A549 (cell line): ENCODE data around the gene ANO2. TPM values are rescaled to one million over a fixed set of nuclear protein-coding genes. Genes with fewer than 3 reads are reported as not detected.

Experiments
- ATAC-seq, 2 experiments: fragments of 200-7000 bp in 1 of 2; fragments of >200 bp in 1 of 2; cut with Nextera tagmentation in 1 of 2; cut with Tn5 transposase in 1 of 2; 3 replicates each; pipeline versions ENCODE4 v1.8.0 to v1.9.1; 2018 to 2020; ENCODE audit warnings: mild to moderate bottlenecking in 1 of 2, moderate library complexity in 1 of 2
- CTCF ChIA-PET: fragments of 300-600 bp; sonication (Branson Sonifier 250); formaldehyde crosslinking; extraction: SDS; loops from one replicate; lab custom pipeline; 2021; ENCODE audit warnings: antibody characterized with exemption, inconsistent platforms; lab: Yijun Ruan, JAX
- POLR2A ChIA-PET: fragments of 350-600 bp; formaldehyde crosslinking; extraction: SDS; loops from one replicate; lab custom pipeline; 2021; ENCODE audit warnings: antibody characterized with exemption, inconsistent platforms; lab: Yijun Ruan, JAX
- DNase-seq, 2 experiments: peaks; one replicate each; pipeline versions ENCODE4 v3.0.0 to v3.0.0-alpha.2; 2011 to 2016; ENCODE audit warnings: low read depth in 1 of 2, low spot score in 1 of 2
- FAIRE-seq: peaks from 2 replicates; lab custom pipeline; 2011; peaks lifted over from hg19 to GRCh38; lab: Jason Lieb, UNC
- H3K27ac ChIP-seq, 2 experiments: fragments of >200 bp; sonication (Bioruptor Twin); formaldehyde crosslinking; 3 replicates each; pipeline ENCODE4 v1.5.1; 2016 to 2017
- H3K4me1 ChIP-seq: fragments of >200 bp; sonication (Bioruptor Twin); formaldehyde crosslinking; 3 replicates; pipeline ENCODE4 v1.6.1; 2016
- H3K4me2 ChIP-seq: fragments of >200 bp; sonication (Bioruptor Twin); formaldehyde crosslinking; 3 replicates; pipeline ENCODE4 v1.6.1; 2016
- H3K4me3 ChIP-seq: fragments of >200 bp; sonication (Bioruptor Twin); formaldehyde crosslinking; 3 replicates; pipeline ENCODE4 v1.5.1; 2016
- H3K9me3 ChIP-seq: fragments of >200 bp; sonication (Bioruptor Twin); formaldehyde crosslinking; 3 replicates; pipeline ENCODE4 v1.6.1; 2016
- BHLHE40 ChIP-seq: IDR thresholded peaks from 2 replicates; pipeline ENCODE4 v1.6.1; 2012; ENCODE audit warnings: low read depth, low read length, inconsistent platforms
- CBX8 ChIP-seq: fragments of 200-600 bp; sonication (generic); IDR thresholded peaks from 2 replicates; pipeline ENCODE4 v1.6.1; 2016
- CEBPB ChIP-seq, 2 experiments: fragments of >200 bp in 1 of 2; sonication (Bioruptor Twin) in 1 of 2; formaldehyde crosslinking in 1 of 2; IDR thresholded peaks; 2 replicates each; pipeline ENCODE4 v1.6.1; 2012 to 2016
- E2F6 ChIP-seq: IDR thresholded peaks from 2 replicates; pipeline ENCODE4 v1.6.1; 2012; ENCODE audit warnings: low read depth, borderline replicate concordance
- EHF ChIP-seq: fragments of 250-450 bp; sonication (Bioruptor Pico); IDR thresholded peaks from 2 replicates; pipeline ENCODE4 v1.5.0; 2020; ENCODE audit warnings: mild to moderate bottlenecking
- EHMT2 ChIP-seq: fragments of 200-600 bp; sonication (generic); IDR thresholded peaks from 2 replicates; pipeline ENCODE4 v1.6.1; 2016; ENCODE audit warnings: antibody characterized with exemption, low read depth, mild to moderate bottlenecking, moderate library complexity
- FOXS1 ChIP-seq: fragments of 250-450 bp; sonication (Bioruptor Pico); IDR thresholded peaks from 2 replicates; pipeline ENCODE4 v1.5.0; 2020; ENCODE audit warnings: mild to moderate bottlenecking, moderate library complexity
- HOXB5 ChIP-seq: fragments of 250-450 bp; sonication (Bioruptor Pico); IDR thresholded peaks from 2 replicates; pipeline ENCODE4 v1.5.0; 2020; ENCODE audit warnings: mild to moderate bottlenecking, moderate library complexity
- MYC ChIP-seq: IDR thresholded peaks from 2 replicates; pipeline ENCODE4 v1.6.1; 2012; ENCODE audit warnings: mild to moderate bottlenecking, inconsistent platforms, low read length, improper control_type of control experiment, borderline replicate concordance
- POLR2AphosphoS2 ChIP-seq: conservative IDR thresholded peaks from 2 replicates; pipeline ENCODE4 v1.6.1; 2012; ENCODE audit warnings: low read length, improper control_type of control experiment, inconsistent platforms
- RAD21 ChIP-seq, 2 experiments: fragments of >200 bp in 1 of 2; sonication (Bioruptor Twin) in 1 of 2; formaldehyde crosslinking in 1 of 2; IDR thresholded peaks in 1 of 2; conservative IDR thresholded peaks in 1 of 2; 2 replicates in 1 of 2; 3 replicates in 1 of 2; pipeline ENCODE4 v1.6.1; 2012 to 2018; ENCODE audit warnings: inconsistent platforms in 1 of 2
- RFX5 ChIP-seq: fragments of 450-650 bp; IDR thresholded peaks from 2 replicates; pipeline ENCODE4 v1.7.1; 2014; ENCODE audit warnings: antibody characterized with exemption, mild to moderate bottlenecking, moderate library complexity
- SMC3 ChIP-seq: fragments of >200 bp; sonication (Bioruptor Twin); formaldehyde crosslinking; IDR thresholded peaks from 3 replicates; pipeline ENCODE4 v1.6.1; 2018; ENCODE audit warnings: inconsistent platforms
- USF2 ChIP-seq: fragments of 450-650 bp; IDR thresholded peaks from 2 replicates; pipeline ENCODE4 v1.6.1; 2014; ENCODE audit warnings: antibody characterized with exemption
- ZC3H11A ChIP-seq: fragments of 450-650 bp; IDR thresholded peaks from 2 replicates; pipeline ENCODE4 v1.6.1; 2014; ENCODE audit warnings: antibody characterized with exemption, mild to moderate bottlenecking
- WGBS: methylation state at CpG from one replicate; pipeline ENCODE4 v1.1.6; 2017; ENCODE audit errors: missing lambda C conversion rate; 5-methylcytosine and 5-hydroxymethylcytosine counted together
- polyA plus RNA-seq, 4 experiments: library from polyadenylated mRNA; depleted of rRNA in 3 of 4; stranded (reverse); fragments of >200 nt; fragmentation: RNase III in 1 of 4; extraction: RNeasy Plus Mini Kit Qiagen cat#74134 plus additional on column Dnase treatment in 1 of 4; gene quantifications; 2 replicates in 3 of 4; 3 replicates in 1 of 4; pipeline ENCODE4 v1.2.3, GENCODE V29; 2011 to 2017
- TF ChIP-seq, protein P1 (sequence below): fragments of 250-450 bp; sonication (Bioruptor Pico); IDR thresholded peaks from 2 replicates; pipeline ENCODE4 v1.5.0; 2020; ENCODE audit warnings: low read depth, mild to moderate bottlenecking, moderate library complexity
- TF ChIP-seq, protein P2 (sequence below): IDR thresholded peaks from 2 replicates; pipeline ENCODE4 v1.6.1; 2012

The ANO2 gene
- polyA plus RNA-seq, 2 of the 4 experiments (the other 2 are of a cell fraction), result not detected

DNA sequence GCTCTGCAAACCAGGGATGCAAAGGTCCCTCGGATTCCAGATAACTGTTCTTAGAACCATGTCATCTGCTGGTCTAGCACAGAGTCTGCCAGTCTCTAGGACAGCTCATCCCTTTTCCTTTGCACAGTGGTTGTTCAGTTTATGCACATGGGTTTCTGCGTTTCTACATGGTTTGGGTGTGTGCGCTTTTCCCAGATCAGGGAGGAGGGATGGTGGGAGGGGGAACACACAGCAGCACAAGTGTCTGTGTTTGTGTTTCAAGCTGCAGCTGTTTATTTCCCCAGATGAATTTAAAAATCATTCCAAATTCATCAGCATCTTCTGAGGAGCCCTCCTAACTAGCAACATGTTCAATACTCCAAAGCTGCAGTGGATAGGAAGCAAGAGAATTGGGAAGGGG is 45.4 kb downstream of the ANO2 start:
- no peak for ATAC-seq

DNA sequence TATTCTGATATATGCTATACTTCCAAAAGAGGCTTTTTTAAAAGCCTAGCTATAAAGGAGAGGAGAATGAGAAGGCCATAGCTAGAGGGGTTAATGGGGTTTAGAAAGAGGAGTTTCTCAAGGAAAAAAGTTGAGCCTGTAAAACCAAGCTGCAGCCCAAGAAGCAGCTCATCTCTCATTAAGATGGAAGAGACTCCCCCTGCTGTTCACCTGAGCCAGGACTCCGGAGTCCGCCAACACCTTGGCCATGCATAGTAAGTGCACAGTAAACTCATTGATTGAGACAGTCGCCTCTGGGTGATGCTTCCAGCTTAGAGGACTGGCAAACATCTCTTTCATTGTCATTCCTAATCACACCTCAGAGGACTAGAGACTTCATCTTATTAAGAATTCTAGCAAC is 46.2 kb downstream of the ANO2 start:
- DNase-seq, result peak; percentile 23 to 33

More for the DNA sequence above, 45.4 kb downstream of the ANO2 start:
- H3K27ac ChIP-seq, result no peak overlapping the region
- WGBS, result 20% methylated on average over 3 of the region's 3 CpGs
- H3K9me3 ChIP-seq, result no peaks in the 10 kb centered on the region
- ChIA-PET POLR2A (no interaction called here), CTCF (interaction anchor here (0.9 kb wide), 1 partner anchor 89 kb away, joined by 3 read pairs; no protein-coding TSS in a partner anchor)
- H3K4me1 ChIP-seq, result no peaks in the 10 kb centered on the region
- H3K4me2 ChIP-seq, result no peak overlapping the region
- no peak overlapping the region for H3K4me3 ChIP-seq
- FAIRE-seq (no peak), DNase-seq (no peak)
- no peak for TF ChIP-seq BHLHE40
- no peak for TF ChIP-seq EHF
- TF ChIP-seq E2F6, result no peak
- TF ChIP-seq FOXS1 (CRISPR knock-in tag), result no peak
- no peak for TF ChIP-seq HOXB5 (CRISPR knock-in tag)
- TF ChIP-seq CBX8, result no peak
- TF ChIP-seq, protein P1, sequence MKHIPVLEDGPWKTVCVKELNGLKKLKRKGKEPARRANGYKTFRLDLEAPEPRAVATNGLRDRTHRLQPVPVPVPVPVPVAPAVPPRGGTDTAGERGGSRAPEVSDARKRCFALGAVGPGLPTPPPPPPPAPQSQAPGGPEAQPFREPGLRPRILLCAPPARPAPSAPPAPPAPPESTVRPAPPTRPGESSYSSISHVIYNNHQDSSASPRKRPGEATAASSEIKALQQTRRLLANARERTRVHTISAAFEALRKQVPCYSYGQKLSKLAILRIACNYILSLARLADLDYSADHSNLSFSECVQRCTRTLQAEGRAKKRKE, result no peak
- no peak for TF ChIP-seq ZC3H11A
- no peak for TF ChIP-seq CEBPB (IDR thresholded peaks at IDR 0.05)
- TF ChIP-seq, protein P2, sequence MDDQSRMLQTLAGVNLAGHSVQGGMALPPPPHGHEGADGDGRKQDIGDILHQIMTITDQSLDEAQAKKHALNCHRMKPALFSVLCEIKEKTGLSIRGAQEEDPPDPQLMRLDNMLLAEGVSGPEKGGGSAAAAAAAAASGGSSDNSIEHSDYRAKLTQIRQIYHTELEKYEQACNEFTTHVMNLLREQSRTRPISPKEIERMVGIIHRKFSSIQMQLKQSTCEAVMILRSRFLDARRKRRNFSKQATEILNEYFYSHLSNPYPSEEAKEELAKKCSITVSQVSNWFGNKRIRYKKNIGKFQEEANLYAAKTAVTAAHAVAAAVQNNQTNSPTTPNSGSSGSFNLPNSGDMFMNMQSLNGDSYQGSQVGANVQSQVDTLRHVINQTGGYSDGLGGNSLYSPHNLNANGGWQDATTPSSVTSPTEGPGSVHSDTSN, result no peak
- TF ChIP-seq SMC3, result no peak
- no peak for TF ChIP-seq POLR2AphosphoS2

GRCh38 chr12:5889381-5890047 is 55.5 kb downstream of the ANO2 start:
- ChIA-PET CTCF (interaction anchor here (0.6 kb wide), 1 partner anchor 304 kb away, joined by 3 read pairs; no protein-coding TSS in a partner anchor), POLR2A (no interaction called here)
- TF ChIP-seq RFX5 (no peak), MYC (no peak)
- peak in 1 of 2 experiments; percentile 70 for DNase-seq
- no peak overlapping the region for H3K27ac ChIP-seq
- WGBS, result 16% methylated on average over 6 of the region's 6 CpGs
- peak in 1 of 2 experiments; percentile 69; a peak in 3 of 6 replicates for ATAC-seq
- no peak overlapping the region for H3K4me2 ChIP-seq
- H3K4me3 ChIP-seq, result no peak overlapping the region
- FAIRE-seq, result no peak
- no peaks in the 10 kb centered on the region for H3K9me3 ChIP-seq
- no peaks in the 10 kb centered on the region for H3K4me1 ChIP-seq

More for the DNA sequence above, 46.2 kb downstream of the ANO2 start:
- Histone ChIP-seq H3K4me2 (no peak overlapping the region), H3K27ac (no peak overlapping the region), H3K4me3 (no peak overlapping the region), H3K9me3 (no peaks in the 10 kb centered on the region), H3K4me1 (no peaks in the 10 kb centered on the region)
- ChIA-PET POLR2A (no interaction called here), CTCF (interaction anchor here (0.6 kb wide), 1 partner anchor 239 kb away, joined by 4 read pairs; no protein-coding TSS in a partner anchor)
- no peak for TF ChIP-seq EHMT2
- TF ChIP-seq MYC, result no peak
- TF ChIP-seq ZC3H11A, result no peak
- TF ChIP-seq RAD21 (conservative IDR thresholded peaks at IDR 0.05 in 1 of 2, IDR thresholded peaks at IDR 0.05 in 1 of 2), result peak in 1 of 2 experiments; percentile 30; a peak in 2 of 5 replicates
- no peak for TF ChIP-seq USF2
- ATAC-seq (peak; percentile 55 to 64; a peak in 2 of 6 replicates), FAIRE-seq (no peak)
- WGBS, result 0% methylated on average over 3 of the region's 3 CpGs
